Stromal cell of bone marrow (primary cell): ENCODE results near the gene NLK.
A peak's percentile ranks its signal among the peaks of the same experiment; 100 is the strongest.
"Not testable (repeated sequence)": the region's sequence is repeated elsewhere in the genome, so short reads cannot be mapped to it uniquely, and the experiment has no call there.

Experiments
- DNase-seq: peaks from one replicate; pipeline ENCODE4 v3.0.0-alpha.2; 2012; ENCODE audit warnings: low read depth

NLK gene

GRCh38 chr17:28196636-28197035, 154.2 kb downstream of the NLK start:
- no peak for DNase-seq

- DNase-seq: no peak
These were observed 156.6 kb downstream of the NLK start for GRCh38 chr17:28199115-28199514.

GRCh38 chr17:28199728-28200127, 157.3 kb downstream of the NLK start:
- DNase-seq: no peak

GRCh38 chr17:28201315-28201714, 158.8 kb downstream of the NLK start:
- DNase-seq: no peak

GRCh38 chr17:28204244-28204643, 161.8 kb downstream of the NLK start:
- DNase-seq: no peak

- no peak for DNase-seq
These were observed 162.3 kb downstream of the NLK start for GRCh38 chr17:28204751-28205150.

- DNase-seq: no peak
These were observed 163.8 kb downstream of the NLK start for GRCh38 chr17:28206292-28206691.

GRCh38 chr17:28211811-28212210, 169.3 kb downstream of the NLK start:
- no peak for DNase-seq

- not testable (repeated sequence) for DNase-seq
These were observed 171.1 kb downstream of the NLK start for GRCh38 chr17:28213578-28213977.

GRCh38 chr17:28216052-28216451, 173.6 kb downstream of the NLK start:
- peak; percentile 10 for DNase-seq

- DNase-seq: peak; percentile 58
These were observed 174.1 kb downstream of the NLK start for GRCh38 chr17:28216528-28216927.

GRCh38 chr17:28219771-28220170, 177.3 kb downstream of the NLK start:
- DNase-seq: no peak

- DNase-seq: peak; percentile 9
These were observed 179.4 kb downstream of the NLK start for GRCh38 chr17:28221751-28222414.

- no peak for DNase-seq
These were observed 182.8 kb downstream of the NLK start for GRCh38 chr17:28225271-28225670.

GRCh38 chr17:28225867-28226266, 183.4 kb downstream of the NLK start:
- DNase-seq: no peak

- no peak for DNase-seq
These were observed 184.3 kb downstream of the NLK start for GRCh38 chr17:28226563-28227315.

GRCh38 chr17:28227316-28228108, 185.0 kb downstream of the NLK start:
- DNase-seq: no peak

- DNase-seq: no peak
These were observed 185.8 kb downstream of the NLK start for GRCh38 chr17:28228109-28228840.

- DNase-seq: no peak
These were observed 186.7 kb downstream of the NLK start for GRCh38 chr17:28228986-28229729.

- DNase-seq: no peak
These were observed 187.5 kb downstream of the NLK start for GRCh38 chr17:28230011-28230410.

GRCh38 chr17:28230607-28231006, 188.1 kb downstream of the NLK start:
- DNase-seq: not testable (repeated sequence)
